Measurements from ENCODE around the gene BEX5. TPM values are rescaled to one million over a fixed set of nuclear protein-coding genes. Genes with fewer than 3 reads are reported as not detected.
"Not testable (repeated sequence)": the region's sequence is repeated elsewhere in the genome, so short reads cannot be mapped to it uniquely, and the experiment has no call there.

The BEX5 gene
- 1 to 10 TPM; 1.4 to 2.8 TPM for total RNA-seq

GRCh38 chrX:102155806-102156179 lies at the start of gene BEX5:
Gene BEX5 (minus strand): TSS chrX:102155977. CDS start chrX:102154265, 1,712 bp downstream.
- ChIA-PET POLR2A (interaction anchor here (1.0 kb wide), 1 partner anchor 224 kb away, joined by 3 read pairs; the partner anchor contains the start of gene ZMAT1), CTCF (no interaction called here)

DNA sequence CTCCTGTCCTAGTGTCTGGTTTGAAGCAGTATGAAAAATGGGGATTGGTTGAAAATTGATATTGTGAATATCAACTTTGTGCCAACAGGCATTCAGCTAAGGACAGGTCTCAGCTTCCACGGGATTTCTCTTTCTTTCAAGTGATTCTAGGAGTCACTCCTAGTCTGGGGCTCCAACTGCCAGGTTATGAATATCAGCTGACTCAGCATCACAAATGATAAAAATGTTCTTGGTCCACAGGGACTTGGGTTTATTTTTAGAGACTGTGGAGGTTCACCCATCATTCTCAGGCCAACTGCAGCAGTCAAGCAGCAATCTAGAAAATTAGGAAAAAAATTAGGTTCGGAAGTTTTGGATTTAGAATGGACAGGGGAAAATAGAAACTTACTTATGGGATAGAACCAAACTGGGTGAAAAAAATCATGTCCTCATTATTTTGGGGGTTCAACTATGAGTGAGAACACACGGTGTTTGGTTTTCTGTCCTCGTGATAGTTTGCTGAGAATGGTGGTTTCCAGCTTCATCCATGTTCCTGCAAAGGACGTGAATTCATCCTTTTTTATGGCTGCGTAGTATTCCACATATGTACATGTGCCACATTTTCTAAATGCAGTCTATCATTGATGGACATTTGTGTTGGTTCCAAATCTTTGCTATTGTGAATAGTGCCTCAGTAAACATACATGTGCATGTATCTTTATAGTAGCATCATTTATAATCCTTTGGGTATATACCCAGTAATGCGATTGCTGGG lies 30.4 kb upstream of the BEX5 start:
- POLR2A ChIA-PET: no interaction called here
- CTCF ChIA-PET: no interaction called here

DNA sequence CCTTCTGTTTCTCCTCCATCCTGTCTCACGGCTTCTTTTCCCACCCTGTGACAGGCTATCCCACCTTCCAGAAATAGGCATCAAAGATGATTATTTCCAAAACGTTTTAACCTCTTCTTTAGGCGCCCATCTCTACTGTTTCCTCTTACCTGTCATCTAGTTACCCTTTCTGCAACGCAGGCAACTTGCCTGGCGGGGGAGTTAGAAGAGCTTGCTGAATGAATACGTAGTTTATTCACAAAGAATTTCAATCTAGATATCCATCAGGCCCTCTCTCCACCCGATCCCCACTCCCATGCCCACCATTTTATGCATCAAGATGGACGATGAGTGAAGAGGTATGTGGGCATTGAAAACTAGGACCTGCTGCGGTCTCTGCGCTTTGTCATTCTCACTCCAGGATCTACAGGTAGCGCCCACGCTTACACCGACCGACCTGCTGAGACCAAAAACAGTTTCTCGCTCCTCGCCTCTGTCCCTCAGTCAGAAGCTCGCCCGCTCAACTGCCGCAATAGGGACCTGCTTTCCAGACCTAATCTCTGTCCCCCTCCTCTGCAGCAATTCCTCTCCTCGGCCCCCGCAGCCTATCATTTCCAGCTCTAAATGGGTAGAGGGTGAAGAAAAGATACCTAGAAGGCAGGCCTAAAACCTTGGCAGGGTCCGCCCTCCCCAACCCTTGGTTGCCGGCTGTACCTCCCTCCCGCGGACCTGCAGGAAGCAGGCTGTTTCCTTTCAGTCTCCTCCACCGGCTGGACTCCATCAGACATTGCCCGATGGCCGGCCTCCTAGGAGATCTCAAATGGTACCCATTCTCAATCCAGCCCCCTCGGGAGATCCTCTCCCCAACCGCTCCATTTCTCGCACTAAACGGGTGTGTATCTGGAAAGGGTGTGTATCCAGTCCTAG lies 624 bp downstream of the BEX5 start:
- POLR2A ChIA-PET: interaction anchor here (1.0 kb wide), 1 partner anchor 223 kb away, joined by 3 read pairs; the partner anchor contains the start of gene ZMAT1
- CTCF ChIA-PET: no interaction called here

DNA sequence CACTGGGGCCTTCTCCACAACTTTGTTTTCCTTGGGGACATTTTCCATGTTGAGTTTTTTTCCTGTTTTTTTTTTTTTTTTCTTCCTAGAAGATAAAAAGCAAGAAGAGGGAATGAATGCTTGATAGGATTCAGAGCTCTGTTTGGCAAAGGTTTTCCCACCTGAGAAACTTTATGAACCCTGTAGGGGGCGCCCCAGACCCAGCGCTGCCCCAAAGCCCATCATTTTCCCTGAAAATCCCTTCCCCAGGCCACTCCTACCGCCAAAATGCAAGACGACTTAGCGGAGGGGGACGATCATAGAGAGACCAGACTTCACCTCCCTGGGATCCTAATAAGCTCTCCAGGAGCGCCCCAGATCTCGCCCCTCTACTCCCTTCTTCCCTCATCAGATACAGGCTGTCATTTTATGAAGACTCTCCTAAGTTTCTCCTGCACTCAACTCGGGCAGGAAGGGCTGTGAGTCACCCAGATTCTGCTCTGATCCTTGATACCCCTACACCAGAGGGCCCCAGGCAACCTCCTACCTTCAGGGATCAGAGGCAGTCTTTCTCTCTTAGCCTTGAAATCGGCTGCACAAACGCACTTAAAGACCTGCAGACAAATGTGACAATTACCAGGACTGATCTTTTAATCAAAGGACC lies 1.4 kb downstream of the BEX5 start:
- CTCF ChIA-PET: no interaction called here
- POLR2A ChIA-PET: no interaction called here

DNA sequence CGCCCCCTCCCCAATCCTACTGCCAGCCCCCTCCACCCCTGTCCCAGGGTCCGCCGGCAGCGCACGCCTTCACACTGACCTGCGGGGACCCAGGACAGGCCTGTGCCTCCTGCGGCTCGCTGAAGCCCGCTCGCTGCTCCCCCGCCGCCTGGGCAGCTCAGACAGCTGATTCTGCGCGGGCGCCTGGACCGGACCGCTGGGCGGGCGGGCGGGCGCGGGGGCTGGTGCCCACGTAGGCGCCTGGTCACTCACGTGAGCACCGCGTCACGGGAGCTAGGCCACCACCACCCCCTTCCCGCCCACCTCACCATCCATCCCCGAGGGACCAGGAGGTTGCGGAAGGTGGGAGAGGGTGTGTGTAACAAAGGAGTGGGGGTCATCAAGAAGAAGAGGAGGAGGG lies 13.5 kb downstream of the BEX5 start, which contains the start of gene TCEAL6:
TCEAL6 (minus strand) TSS at position 208 of the 400 bp plus-strand sequence.
- POLR2A ChIA-PET, CTCF ChIA-PET: not testable (repeated sequence)

DNA sequence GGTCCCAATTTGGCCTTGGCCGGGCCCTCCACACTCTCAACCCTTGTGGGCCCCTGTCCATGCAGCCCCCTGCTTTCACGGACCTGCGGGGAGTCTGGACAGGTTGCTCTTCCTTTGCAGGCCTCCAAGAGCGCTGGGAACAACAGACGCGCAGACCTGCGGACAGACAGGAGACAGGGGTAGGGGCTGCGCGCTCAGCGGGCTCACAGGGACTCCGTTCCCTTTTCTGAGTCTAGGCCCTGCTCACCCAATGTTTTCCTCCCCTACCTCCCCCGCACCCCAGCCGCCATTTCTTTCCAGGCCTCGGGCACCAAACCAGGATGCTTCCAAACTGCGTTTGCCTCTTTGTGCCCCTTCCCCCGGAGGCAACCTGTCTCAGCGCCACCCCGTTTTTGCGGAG lies 14.1 kb downstream of the BEX5 start:
- POLR2A ChIA-PET, CTCF ChIA-PET: not testable (repeated sequence)

- POLR2A ChIA-PET, CTCF ChIA-PET: not testable (repeated sequence)
Observed at GRCh38 chrX:102140876-102141275, 14.9 kb downstream of the BEX5 start.

DNA sequence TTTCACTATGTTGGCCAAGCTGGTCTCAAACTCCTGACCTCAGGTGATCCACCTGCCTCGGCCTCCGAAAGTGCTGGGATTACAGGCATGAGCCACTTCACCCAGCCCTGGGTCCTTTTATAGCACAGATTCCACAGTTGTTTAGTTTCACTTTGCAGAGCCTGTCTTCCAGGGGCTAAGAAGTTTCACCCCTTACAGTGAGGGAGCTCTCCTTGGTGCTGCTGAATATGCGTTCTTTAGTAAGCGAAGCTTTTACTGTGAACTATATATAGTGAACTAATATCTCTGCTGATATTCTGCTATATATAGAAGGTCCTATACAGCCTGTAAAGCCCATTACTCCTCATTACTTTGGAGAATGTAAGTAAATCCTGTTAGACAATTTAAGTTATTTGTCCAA lies 17.7 kb downstream of the BEX5 start:
- CTCF ChIA-PET: no interaction called here
- POLR2A ChIA-PET: no interaction called here

GRCh38 chrX:102129473-102129872 lies 26.3 kb downstream of the BEX5 start:
- ChIA-PET CTCF (no interaction called here), POLR2A (no interaction called here)

- ChIA-PET POLR2A (no interaction called here), CTCF (no interaction called here)
Observed at GRCh38 chrX:102126863-102127262, 28.9 kb downstream of the BEX5 start.

DNA sequence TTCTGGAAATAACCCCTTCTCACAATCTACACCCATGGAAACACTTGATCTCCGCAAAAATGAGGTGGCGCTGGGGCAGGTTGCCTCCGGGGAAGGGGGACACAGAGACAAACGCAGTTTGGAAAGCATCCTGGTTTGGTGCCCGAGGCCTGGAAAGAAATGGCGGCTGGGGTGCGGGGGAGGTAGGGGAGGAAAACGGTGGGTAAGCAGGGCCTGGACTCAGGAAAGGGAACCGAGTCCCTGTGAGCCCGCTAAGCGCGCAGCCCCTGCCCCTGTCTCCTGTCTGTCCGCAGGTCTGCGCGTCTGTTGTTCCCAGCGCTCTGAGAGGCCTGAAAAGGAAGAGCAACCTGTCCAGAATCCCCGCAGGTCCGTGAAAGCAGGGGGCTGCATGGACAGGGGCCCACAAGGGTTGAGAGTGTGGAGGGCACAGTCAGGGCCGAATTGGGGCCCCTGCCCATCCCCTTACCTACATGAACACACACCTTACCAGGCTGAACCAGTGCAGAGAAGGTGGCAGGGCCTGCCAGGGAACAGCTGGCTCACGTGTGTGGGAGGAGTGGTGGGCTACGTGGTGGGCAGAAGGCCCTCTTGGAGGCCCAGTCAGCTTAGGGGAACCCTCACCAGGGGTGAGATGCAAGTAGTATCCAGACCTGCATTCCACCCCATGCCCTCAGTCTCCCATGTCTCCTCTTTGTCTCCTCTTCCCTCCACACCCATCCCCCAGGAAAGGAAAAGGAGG lies 29.5 kb downstream of the BEX5 start:
- CTCF ChIA-PET, POLR2A ChIA-PET: not testable (repeated sequence)

- POLR2A ChIA-PET: interaction anchor here (0.5 kb wide), 1 partner anchor 647 kb away, joined by 3 read pairs; no protein-coding TSS in a partner anchor
- CTCF ChIA-PET: not testable (repeated sequence)
Observed at GRCh38 chrX:102125436-102125835, 30.3 kb downstream of the BEX5 start, which contains the start of gene TCEAL2. Gene TCEAL2 (plus strand): TSS chrX:102125679. CDS start chrX:102126831, 1,152 bp downstream.

- POLR2A ChIA-PET: interaction anchor here (0.5 kb wide), 1 partner anchor 647 kb away, joined by 3 read pairs; no protein-coding TSS in a partner anchor
- CTCF ChIA-PET: not testable (repeated sequence)
Observed at GRCh38 chrX:102125014-102125413, 30.8 kb downstream of the BEX5 start.

- ChIA-PET CTCF (no interaction called here), POLR2A (no interaction called here)
Observed at GRCh38 chrX:102115748-102116147, 40.0 kb downstream of the BEX5 start.

DNA sequence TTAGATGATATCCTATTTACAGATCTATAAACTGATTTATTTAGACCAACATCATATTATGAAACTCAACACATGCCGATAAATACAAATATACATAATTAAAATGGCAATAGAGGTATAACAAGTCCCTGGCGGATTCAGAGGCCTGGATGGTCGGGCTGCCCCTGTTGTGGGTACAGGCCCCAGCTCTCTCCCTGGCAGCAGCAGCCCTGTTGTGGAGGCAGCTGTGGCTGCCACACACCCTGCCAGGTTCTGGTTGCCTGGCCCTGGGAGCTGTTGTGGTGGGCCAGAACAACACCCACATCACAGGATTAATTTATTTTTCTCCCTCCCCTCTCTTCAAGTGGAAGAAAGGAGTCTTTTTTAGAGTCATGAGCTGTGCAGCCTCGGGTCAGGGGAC lies 42.4 kb downstream of the BEX5 start:
- POLR2A ChIA-PET: no interaction called here

More for the DNA sequence above, 42.4 kb downstream of the BEX5 start:
- CTCF ChIA-PET: no interaction called here

Other genes starting within 250 kb of the BEX5 start
- gene ZMAT1, start 223.9 kb downstream of the BEX5 start, total RNA-seq: 1 to 10 TPM; 1.4 to 1.9 TPM
- gene TCEAL2, start 30.3 kb downstream of the BEX5 start, total RNA-seq: not detected
- not detected for gene TCEAL6, start 13.5 kb downstream of the BEX5 start, total RNA-seq
- not detected for gene TCP11X1, start 59.3 kb upstream of the BEX5 start, total RNA-seq
- gene NXF2, start 91.2 kb upstream of the BEX5 start, total RNA-seq: not detected

Data from activated CD8-positive, alpha-beta memory T cell treated with anti-CD3 and anti-CD28 coated beads for 36 hours (primary cell).